Right renal pelvis (tissue), 4 donors: ENCODE results near the gene FBF1. TPM values are rescaled to one million over a fixed set of nuclear protein-coding genes. Genes with fewer than 3 reads are reported as not detected.

Source experiments
- DNase-seq, 4 donors: peaks; one replicate each; pipeline ENCODE4 v3.0.0-alpha.2; 2013; ENCODE audit warnings: low read depth in 4 of 4, low spot score in 3 of 4, missing footprints in 1 of 4
- polyA plus RNA-seq, 4 donors: library from polyadenylated mRNA; unstranded; fragments of 120-200 nt; gene quantifications; one replicate each; pipeline ENCODE4 v1.2.1, GENCODE V29; 2013; ENCODE audit not compliant: insufficient read length in 4 of 4

Gene FBF1
- polyA plus RNA-seq, 4 donors = 8.4 to 10.3 (median 8.9) TPM

DNA sequence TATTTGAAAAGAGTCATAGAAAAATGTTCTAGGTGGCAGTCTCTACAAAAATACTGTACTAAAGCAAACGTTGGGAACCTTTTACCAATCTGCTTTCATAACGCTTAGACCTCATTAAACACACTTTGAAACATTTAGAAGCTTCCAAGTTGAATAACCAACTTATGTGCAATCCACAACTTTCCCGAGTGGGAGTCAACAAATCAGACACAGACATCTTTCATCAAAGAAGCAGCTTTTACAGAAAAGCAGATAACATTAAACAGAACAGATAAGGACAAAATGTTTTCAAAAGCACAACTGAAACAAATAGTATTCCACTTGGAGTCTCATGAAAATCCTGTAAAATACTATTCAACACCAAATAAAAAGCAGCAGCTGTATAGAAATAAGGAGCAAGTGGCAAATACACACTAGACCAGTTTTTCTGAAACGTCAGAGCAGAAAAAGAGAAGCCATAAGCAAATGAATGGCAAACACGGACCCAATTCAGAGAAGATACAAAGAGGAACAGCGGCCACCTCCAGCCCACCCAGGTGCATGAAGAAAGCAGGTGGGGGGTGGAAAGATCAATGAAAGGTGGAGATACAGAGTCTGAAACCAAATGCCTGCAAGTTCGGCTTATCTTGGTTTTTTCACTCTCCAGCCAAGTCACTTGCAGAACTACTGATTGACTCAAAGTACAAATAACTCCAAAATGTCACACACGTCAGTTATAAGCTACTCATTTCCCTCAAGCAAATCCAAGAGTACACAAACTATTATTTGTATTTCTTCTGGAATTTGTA lies 18.4 kb upstream of the FBF1 start:
- no peak for DNase-seq

DNA sequence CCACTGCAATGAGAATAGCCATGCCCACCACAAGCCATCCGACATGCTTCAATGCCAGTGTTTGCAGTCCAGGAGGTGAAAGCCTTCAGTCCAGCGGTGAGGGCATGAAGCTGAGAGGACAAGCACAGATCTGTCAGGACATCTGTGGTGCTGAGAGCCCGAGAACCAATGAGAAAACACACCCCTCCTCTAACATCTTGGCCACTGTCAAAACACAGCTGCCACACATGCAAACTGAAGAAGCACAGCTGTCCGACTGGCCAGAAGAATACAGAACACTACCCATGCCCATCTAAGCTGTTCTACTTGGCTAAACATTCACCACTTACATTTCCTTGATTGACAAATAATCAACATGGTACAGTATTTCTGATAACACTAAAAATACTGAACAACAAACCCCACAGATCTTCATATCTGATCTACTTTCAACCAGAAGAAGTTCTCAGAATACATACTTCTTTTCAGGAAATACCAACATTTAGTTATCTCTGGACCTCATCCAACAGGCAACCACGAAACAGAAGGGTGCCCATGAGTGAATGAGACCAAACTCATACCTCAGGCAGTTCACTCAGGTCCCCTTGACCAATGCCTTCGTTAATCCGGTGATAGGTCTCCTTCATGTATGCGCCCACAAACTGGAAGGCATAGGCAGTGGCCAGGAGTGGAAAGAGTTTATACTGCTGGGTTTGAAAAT lies 10.2 kb upstream of the FBF1 start:
- DNase-seq = no peak

DNA sequence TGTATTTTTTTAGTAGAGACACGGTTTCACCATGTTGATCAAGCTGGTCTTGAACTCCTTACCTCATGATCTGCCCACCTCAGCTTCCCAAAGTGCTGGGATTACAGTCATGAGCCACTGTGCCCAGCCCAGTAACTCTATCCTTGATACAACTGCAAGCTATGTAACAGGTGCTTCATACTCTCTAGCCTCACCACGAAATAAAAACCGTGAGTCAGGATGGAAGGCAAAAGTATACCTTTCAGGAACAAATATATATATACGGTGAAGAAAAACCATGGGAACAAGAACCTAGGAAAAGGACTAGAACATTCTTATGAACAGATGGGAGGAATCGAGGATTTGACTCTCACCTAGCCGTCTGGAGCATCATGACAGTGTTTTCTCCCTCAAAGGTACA lies 9.6 kb upstream of the FBF1 start:
- DNase-seq = no peak

DNA sequence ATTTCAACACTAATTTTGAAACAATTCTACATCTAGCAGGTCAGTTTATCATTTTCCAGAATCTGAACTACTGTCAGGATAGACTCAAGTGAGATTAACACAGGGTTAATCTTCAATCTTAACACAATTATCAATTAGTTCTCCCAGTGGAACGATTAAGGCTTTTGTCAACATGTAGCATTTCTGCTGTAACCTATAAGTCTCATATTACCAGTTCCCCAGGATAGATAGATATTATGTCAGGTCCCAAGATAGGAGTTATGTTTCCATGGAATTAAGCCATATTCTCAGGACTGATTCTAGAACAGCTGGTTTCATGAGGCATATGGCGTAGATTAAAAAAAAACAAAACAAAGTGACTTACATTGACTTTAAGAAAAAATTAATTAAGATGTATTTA lies 4.4 kb upstream of the FBF1 start:
- no peak for DNase-seq

- DNase-seq = no peak
Observed at GRCh38 chr17:75943491-75943890, 2.6 kb upstream of the FBF1 start.

DNA sequence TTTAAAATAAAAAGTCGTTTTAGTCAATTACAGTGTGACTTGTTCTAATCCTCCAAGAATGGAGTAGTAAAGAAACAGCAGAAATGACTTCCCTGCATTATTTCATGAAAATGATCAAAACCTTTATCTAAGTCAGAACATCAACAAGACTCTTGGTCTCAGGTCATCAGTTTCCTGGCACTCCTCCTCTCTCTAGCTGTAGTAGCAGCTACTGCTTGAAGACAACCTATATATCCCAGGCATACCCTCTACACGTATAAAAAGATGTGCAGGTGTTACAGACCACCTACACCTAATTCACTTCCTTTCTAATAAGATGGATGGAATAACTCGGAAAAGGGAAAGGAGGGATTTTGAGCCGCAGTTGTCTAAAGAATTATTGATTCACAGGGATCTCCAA lies 1.6 kb upstream of the FBF1 start:
- no peak for DNase-seq

DNA sequence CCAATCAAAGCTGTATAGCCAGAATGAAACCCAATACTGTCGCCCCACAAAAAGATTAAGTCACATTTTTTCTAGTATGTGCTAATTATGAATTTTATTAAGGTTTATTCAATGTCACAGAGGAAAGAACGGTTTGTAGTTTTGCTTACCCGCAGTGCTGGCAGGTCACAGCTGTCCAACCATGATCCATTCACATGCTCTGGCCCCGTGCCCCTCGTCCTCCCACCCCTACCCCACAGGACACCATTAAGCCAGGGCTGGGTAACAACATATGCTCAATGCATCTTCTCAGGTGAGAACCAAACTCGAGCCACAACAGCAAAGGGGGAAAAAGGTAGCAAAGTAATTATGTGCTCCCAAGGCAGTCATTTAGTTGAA lies 589 bp upstream of the FBF1 start:
- no peak for DNase-seq

DNA sequence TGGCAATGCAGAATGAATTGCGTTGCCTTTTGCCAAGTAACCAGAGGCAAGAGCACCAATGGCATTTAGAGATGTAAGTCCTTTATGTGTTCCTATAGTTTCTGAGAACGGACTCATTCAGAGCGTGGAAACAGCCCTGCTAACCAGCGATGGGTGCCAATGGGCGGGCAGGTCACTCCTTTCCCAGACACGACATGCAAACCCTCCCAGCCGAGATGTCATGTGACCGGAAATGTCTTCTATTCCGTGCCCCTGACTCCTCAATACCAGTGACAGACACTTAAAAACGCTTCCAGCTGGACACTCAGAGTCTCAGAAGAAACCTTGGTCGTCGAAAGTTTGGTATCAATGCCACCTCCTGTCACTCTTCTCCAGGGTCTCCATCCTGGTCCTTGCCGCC lies 3.2 kb downstream of the FBF1 start:
- no peak for DNase-seq

- no peak for DNase-seq
Observed at GRCh38 chr17:75933808-75934207, 7.0 kb downstream of the FBF1 start.

DNA sequence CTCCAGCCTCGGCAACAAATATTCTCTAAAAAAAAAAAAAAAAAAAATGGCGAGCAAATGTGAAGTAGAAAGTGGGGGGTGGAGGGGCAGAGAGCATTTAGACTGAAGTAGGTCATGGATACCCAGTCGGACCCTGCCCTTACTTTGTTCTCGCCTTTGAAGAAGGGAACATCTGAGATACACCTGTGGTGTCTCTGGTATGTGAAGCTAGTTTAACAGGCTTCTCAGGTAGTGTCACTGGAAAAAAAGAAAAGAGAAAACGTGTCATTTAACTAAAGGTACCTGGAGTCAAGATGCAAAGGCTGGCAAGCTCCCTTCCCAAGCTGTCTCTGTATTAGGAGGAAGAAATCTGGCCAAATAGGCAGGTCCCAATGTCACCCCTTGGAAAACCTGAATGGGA lies 8.0 kb downstream of the FBF1 start:
- no peak for DNase-seq

- no peak for DNase-seq
Observed at GRCh38 chr17:75931062-75931461, 9.8 kb downstream of the FBF1 start.

DNA sequence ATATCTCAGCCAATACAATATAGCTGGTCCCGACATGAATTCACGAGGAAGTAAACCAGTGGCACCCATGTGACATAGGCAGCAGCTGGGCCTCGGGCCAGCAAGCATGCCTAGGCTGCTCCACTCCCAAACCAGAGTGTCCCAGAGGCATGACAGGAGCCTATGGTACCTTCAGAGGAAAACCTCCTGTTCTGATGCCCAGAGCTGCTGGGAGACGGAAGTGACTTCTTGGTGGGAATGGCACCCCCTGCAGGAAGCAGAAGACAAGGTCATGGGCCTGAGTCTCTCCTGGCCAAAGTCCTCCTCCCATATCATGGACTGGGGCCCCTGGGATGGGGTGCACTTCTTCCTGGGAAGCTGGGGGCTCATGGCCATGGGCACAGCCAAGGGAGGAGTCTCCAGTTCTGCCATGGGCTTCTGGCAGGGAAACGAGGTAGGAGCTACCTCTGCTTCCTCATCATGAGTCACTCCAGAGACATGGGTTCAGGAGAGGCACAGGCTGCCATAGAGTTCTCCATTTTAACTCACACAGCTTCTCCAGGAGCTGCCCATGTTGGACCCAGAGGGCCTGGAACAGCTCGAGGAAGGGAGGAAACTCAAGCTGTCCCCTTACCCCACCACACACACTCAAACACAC lies 13.4 kb downstream of the FBF1 start:
- no peak for DNase-seq

- no peak for DNase-seq
Observed at GRCh38 chr17:75926456-75926855, 14.4 kb downstream of the FBF1 start.

DNA sequence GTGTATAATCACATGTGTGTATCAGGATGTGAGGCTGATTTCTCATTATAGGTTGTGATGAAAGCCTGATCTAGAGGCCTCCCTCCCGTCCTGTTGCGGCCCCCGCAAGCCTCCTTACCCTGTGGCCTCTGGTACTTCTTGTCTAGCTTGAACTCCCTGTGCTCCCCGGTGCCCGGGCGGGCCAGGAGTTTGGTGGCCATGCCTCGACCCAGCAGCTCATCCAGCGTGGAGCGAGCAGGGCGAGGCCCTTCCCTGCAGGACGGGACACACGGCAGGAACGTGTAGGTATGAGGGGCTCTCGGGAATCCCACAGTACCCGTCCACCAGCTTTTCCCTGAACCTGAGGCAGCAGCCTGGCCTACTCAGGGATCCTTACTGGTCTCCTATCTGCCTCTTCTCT lies 14.9 kb downstream of the FBF1 start:
- no peak for DNase-seq

DNA sequence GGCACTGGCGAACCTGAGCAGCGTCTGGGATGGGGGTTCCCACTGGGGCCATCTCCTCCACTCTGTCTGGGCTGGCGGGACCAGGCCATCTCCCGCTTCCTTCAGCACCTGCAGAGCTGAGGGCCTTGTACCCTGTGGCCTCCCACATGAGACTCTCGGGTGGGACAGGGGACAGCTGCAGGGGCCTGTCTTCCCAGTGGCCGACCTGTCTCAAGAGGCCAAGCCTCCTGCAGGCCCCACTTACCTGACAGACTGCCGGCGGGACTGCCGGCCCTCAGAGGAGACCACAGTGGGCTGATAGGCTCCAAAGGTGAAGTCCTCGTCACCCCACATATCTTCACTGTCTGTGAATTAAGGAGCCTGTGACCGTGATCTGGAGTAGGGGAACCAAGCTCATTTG lies 15.7 kb downstream of the FBF1 start:
- no peak for DNase-seq

DNA sequence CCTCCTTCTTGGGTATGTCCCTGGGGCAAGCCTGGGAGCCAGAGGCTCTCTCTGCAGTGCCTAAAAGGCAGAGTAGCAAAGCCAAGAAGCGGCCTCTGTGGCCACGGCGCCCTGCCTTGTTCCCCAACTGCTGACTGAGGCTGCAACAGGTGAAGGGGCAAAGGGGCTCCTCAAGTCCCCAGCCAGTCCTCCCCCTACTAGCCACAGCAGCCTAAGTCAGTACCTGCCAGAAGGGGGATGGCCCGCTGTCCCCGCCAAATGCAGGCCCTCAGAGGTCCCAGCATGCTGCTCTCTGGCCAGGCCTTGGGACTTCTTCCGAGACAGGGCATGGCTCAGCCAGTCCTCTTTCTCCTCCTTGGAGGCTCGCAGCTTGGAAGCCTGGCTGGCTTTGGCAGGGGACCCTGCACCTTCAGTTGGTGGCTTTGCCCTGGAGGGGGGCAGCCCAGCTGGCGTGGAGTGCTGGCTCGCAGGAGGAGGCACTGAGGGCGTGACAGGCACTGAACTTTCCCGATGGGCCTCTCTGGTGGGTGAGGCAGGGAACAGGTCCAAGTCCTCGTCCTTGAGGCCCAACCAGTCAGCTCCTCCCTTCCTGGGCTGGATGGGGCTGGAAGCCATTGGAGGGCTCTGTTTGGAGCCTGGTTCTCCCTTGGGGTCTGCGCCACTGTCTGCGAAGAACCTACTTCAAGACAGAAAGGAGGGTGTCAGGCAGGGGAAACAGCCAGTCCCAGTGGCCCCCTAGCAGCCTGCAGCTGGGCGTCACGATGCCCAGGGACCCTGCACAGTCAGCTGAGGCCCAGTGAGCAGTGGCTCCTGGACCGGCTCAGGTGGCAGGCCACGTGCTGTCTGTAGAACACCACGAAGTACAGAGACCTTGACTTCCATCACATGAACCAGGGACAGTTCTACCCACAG lies 17.6 kb downstream of the FBF1 start:
- no peak for DNase-seq

DNA sequence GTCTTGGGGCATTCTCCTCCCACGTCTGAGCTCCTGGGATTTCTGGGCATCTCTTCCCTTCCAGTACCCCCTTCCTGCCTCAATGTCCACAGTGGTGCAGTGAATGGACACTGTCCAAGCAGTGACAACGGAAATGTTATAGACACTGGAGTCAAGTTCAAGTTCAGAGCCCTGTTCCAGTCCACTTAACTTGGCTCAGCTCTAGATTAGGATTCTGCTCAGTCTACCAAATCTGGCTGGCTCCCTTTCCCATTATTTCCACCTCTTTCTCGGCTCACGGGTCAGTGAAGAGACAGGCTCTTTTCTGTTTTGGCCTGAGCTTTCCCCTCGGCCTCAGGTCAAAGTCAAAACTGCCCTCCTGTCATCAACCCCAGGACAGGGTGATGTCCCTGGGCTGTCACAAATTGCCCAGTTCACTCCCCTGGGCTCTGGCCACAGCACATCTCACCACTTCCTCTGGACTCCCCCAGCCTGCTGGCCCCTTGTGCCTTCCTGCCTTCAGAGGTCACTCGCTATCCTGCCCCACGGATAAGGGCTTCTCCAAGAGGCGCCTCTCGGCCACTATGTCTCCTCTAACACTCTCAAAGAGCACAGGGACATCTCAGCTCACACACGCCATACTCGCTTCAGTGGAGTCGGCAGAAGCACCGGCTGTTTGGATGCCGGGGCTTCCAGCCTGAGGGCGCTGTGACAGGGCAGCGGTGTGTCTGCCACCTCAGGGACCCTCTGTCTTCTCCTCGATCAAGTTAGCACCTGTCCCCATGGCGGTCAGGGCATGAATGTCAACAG lies 18.5 kb downstream of the FBF1 start:
- DNase-seq = no peak

DNA sequence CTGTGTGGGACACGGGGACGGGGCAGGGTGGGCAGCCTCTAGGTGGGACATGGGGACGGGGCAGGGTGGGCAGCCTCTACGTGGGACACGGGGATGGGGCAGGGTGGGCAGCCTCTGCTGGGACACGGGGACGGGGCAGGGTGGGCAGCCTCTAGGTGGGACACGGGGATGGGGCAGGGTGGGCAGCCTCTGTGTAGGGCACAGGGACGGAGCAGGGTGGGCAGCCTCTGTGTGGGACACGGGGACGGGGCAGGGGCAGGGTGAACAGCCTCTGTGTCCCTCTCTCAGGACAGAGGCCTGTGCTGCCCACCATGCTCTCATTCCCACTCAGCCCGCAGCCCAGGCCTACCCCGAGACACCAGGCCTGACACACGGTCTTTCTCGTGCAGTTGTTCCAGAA lies 19.2 kb downstream of the FBF1 start:
- no peak for DNase-seq

DNA sequence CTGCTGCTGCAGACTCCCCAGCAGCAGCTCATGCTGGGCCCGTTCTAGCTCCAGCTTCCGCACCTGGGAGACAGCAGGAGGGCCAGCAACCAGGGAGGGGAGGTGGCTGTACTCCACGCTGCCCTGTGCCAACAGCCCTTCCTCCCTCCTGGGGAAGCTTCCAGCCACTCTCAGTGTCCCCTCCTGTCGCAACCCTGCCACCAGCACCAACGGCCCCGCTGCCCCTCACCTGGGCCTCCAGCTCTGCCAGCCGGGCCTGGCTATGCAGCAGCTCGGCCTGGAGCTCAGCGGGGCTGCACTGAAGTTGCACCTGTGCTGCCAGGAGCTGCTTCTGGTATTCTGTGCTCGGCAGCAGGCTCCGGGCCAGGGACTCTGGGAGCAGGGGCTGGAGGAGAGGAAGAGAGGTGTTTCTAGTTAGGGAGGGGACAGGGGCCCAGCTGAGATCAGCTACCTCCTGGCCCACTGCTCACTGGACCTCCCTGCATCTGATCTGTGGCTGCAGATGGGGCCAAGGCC lies 20.7 kb downstream of the FBF1 start:
- DNase-seq = no peak

DNA sequence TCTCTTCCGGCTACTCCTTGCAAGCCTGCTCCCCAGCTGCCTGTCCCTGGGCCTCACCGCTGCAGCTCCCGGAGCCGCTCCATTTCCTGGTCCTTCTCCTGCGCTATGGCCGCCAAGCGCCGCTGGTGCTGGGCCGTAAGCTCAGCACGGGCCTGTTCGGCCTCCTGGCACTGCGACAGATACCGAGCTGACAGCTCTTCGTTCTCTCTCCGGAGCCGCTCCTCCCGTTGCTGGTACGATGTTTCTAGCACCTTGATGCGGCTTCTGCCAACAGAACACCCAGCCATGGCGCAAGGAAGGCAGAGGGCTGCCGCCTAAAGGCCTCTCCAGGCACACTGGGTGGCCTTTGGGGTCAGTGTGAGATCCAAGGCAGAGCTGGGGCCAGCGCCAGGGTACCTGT lies 21.2 kb downstream of the FBF1 start:
- DNase-seq = no peak
